HG03558 (cell line): ENCODE measurements around the gene UNK.
"Not testable (repeated sequence)": the region's sequence is repeated elsewhere in the genome, so short reads cannot be mapped to it uniquely, and the experiment has no call there.

Source experiments
- ATAC-seq: cut with Tn5 transposase; IDR thresholded peaks from one replicate; pipeline ENCODE4 v1.9.1; 2021; ENCODE audit warnings: moderate number of reproducible peaks; ENCODE audit not compliant: unreplicated experiment; ENCODE audit errors: extremely low read depth

UNK gene

GRCh38 chr17:75845933-75846691 lies 61.5 kb downstream of the UNK start:
- no peak for ATAC-seq

GRCh38 chr17:75846692-75847613 lies 62.3 kb downstream of the UNK start:
- no peak for ATAC-seq

- ATAC-seq = no peak
Measured at GRCh38 chr17:75847614-75848522, 63.3 kb downstream of the UNK start.

GRCh38 chr17:75848523-75849278 lies 64.1 kb downstream of the UNK start:
- no peak for ATAC-seq

GRCh38 chr17:75849279-75849646 lies 64.7 kb downstream of the UNK start:
- ATAC-seq = no peak

- no peak for ATAC-seq
Measured at GRCh38 chr17:75849724-75850123, 65.1 kb downstream of the UNK start.

- ATAC-seq = no peak
Measured at GRCh38 chr17:75850928-75851692, 66.5 kb downstream of the UNK start.

GRCh38 chr17:75851693-75851991 lies 67.0 kb downstream of the UNK start:
- not testable (repeated sequence) for ATAC-seq

GRCh38 chr17:75853433-75853832 lies 68.8 kb downstream of the UNK start:
- no peak for ATAC-seq

GRCh38 chr17:75854101-75854748 lies 69.6 kb downstream of the UNK start:
- no peak for ATAC-seq

GRCh38 chr17:75854881-75855309 lies 70.3 kb downstream of the UNK start:
- no peak for ATAC-seq

- peak; percentile 82 for ATAC-seq
Measured at GRCh38 chr17:75855310-75856061, 70.9 kb downstream of the UNK start, which contains the start of gene WBP2. TSS of gene WBP2 (minus strand) at chr17:75855335. CDS start at chr17:75855297, 38 bp downstream.

- ATAC-seq = no peak
Measured at GRCh38 chr17:75856062-75856756, 71.6 kb downstream of the UNK start.

- not testable (repeated sequence) for ATAC-seq
Measured at GRCh38 chr17:75859358-75859757, 74.8 kb downstream of the UNK start.

- ATAC-seq = no peak
Measured at GRCh38 chr17:75861927-75862317, 77.3 kb downstream of the UNK start.

- ATAC-seq = no peak
Measured at GRCh38 chr17:75864448-75864871, 79.9 kb downstream of the UNK start.

GRCh38 chr17:75864887-75865286 lies 80.3 kb downstream of the UNK start:
- not testable (repeated sequence) for ATAC-seq
